ENCODE data around the gene FGF23. TPM values are rescaled to one million over a fixed set of nuclear protein-coding genes. Genes with fewer than 3 reads are reported as not detected.

The FGF23 gene
- polyA plus RNA-seq, 3 donors, result not detected

DNA sequence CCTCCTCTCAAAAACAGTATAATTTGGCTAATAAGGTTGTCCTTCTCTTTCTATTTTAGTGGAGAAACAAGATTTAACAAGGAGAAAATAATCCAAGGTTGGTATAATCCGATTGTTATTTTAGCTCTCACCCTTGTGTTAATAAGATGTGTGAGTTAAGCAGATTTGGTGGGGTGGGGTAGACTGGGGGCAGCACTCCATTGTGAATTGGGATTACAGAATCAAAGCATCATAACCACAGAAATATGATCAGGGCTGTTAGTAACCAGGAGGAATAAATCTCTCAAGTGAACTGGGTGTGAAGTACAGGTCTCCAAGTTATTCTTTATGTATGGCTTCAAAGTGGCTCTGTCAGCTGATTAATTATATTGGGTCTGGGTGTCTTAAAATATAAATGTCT is 48.3 kb downstream of the FGF23 start:
- Histone ChIP-seq H3K27ac (ENCODE audit: low read depth in 1 of 2, low read length in 2 of 2) (no peak overlapping the region), H3K36me3 (replicated peaks in 1 of 2; ENCODE audit: control insufficient read depth in 1 of 2, insufficient read depth in 2 of 2, low read length in 2 of 2) (peaks cover 28 to 69% of the 10 kb centered on the region in 2 donors), H3K79me2 (ENCODE audit: insufficient read depth, low read length) (peaks cover 51% of the 10 kb centered on the region), H4K20me1 (ENCODE audit: insufficient read depth, low read length) (peaks cover 84% of the 10 kb centered on the region), H3K4me1 (ENCODE audit: control insufficient read depth in 1 of 2, insufficient read depth in 2 of 2, low read length in 2 of 2) (no peaks in the 10 kb centered on the region), H3K4me3 (replicated peaks in 1 of 3; ENCODE audit: low read depth in 2 of 3, low read length in 3 of 3) (no peak overlapping the region), H3K4me2 (replicated peaks; ENCODE audit: extremely low read depth, low read length, poor library complexity, severe bottlenecking) (no peak overlapping the region), H3K9ac (ENCODE audit: insufficient read depth, low read length, poor library complexity, severe bottlenecking) (no peak overlapping the region), H3K9me3 (replicated peaks in 1 of 2; ENCODE audit: control insufficient read depth in 1 of 2, insufficient read depth in 1 of 2, low read length in 2 of 2) (no peaks in the 10 kb centered on the region), H3K27me3 (ENCODE audit: control insufficient read depth in 2 of 2, insufficient read depth in 2 of 2, low read length in 2 of 2) (no peaks in the 10 kb centered on the region), H2AFZ (ENCODE audit: insufficient read depth, low read depth, low read length, poor library complexity, severe bottlenecking) (no peak overlapping the region)
- Mint-ChIP-seq H3K9me3 (peaks cover 0 to 1% (median 0%) of the 10 kb centered on the region in 7 donors), H3K27me3 (ENCODE audit: low read depth in 3 of 3) (no peaks in the 10 kb centered on the region), H3K4me1 (peaks cover 3% of the 10 kb centered on the region), H3K36me3 (peaks cover 56 to 77% of the 10 kb centered on the region in 2 donors), H3K27ac (no peak overlapping the region), H3K4me3 (no peak overlapping the region)
- TF ChIP-seq, protein P1, sequence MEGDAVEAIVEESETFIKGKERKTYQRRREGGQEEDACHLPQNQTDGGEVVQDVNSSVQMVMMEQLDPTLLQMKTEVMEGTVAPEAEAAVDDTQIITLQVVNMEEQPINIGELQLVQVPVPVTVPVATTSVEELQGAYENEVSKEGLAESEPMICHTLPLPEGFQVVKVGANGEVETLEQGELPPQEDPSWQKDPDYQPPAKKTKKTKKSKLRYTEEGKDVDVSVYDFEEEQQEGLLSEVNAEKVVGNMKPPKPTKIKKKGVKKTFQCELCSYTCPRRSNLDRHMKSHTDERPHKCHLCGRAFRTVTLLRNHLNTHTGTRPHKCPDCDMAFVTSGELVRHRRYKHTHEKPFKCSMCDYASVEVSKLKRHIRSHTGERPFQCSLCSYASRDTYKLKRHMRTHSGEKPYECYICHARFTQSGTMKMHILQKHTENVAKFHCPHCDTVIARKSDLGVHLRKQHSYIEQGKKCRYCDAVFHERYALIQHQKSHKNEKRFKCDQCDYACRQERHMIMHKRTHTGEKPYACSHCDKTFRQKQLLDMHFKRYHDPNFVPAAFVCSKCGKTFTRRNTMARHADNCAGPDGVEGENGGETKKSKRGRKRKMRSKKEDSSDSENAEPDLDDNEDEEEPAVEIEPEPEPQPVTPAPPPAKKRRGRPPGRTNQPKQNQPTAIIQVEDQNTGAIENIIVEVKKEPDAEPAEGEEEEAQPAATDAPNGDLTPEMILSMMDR (IDR thresholded peaks at IDR 0.05), result no peak
- intact Hi-C loops (cut with micrococcal nuclease), result no loop called here
- WGBS (ENCODE audit: insufficient coverage), result no CpG with 5 or more reads among the region's 1 CpG
- no peak for DNase-seq

- Mint-ChIP-seq H3K4me3 (no peak overlapping the region), H3K36me3 (peaks cover 49 to 66% of the 10 kb centered on the region in 2 donors), H3K9me3 (peaks cover 0 to 1% (median 0%) of the 10 kb centered on the region in 7 donors), H3K4me1 (peaks cover 3% of the 10 kb centered on the region), H3K27me3 (ENCODE audit: low read depth in 3 of 3) (no peaks in the 10 kb centered on the region), H3K27ac (no peak overlapping the region)
- intact Hi-C loops (cut with micrococcal nuclease), result no loop called here
- Histone ChIP-seq H3K36me3 (replicated peaks in 1 of 2; ENCODE audit: control insufficient read depth in 1 of 2, insufficient read depth in 2 of 2, low read length in 2 of 2) (peaks cover 20 to 59% of the 10 kb centered on the region in 2 donors), H4K20me1 (ENCODE audit: insufficient read depth, low read length) (peaks cover 83% of the 10 kb centered on the region), H3K79me2 (ENCODE audit: insufficient read depth, low read length) (peaks cover 61% of the 10 kb centered on the region), H3K4me3 (replicated peaks in 1 of 3; ENCODE audit: low read depth in 2 of 3, low read length in 3 of 3) (no peak overlapping the region), H3K9ac (ENCODE audit: insufficient read depth, low read length, poor library complexity, severe bottlenecking) (no peak overlapping the region), H2AFZ (ENCODE audit: insufficient read depth, low read depth, low read length, poor library complexity, severe bottlenecking) (no peak overlapping the region), H3K4me1 (ENCODE audit: control insufficient read depth in 1 of 2, insufficient read depth in 2 of 2, low read length in 2 of 2) (no peaks in the 10 kb centered on the region), H3K9me3 (replicated peaks in 1 of 2; ENCODE audit: control insufficient read depth in 1 of 2, insufficient read depth in 1 of 2, low read length in 2 of 2) (no peaks in the 10 kb centered on the region), H3K4me2 (replicated peaks; ENCODE audit: extremely low read depth, low read length, poor library complexity, severe bottlenecking) (no peak overlapping the region), H3K27ac (ENCODE audit: low read depth in 1 of 2, low read length in 2 of 2) (no peak overlapping the region), H3K27me3 (ENCODE audit: control insufficient read depth in 2 of 2, insufficient read depth in 2 of 2, low read length in 2 of 2) (no peaks in the 10 kb centered on the region)
- WGBS (ENCODE audit: insufficient coverage), result no CpG with 5 or more reads among the region's 3 CpGs
- TF ChIP-seq, protein P1 (IDR thresholded peaks at IDR 0.05), result no peak
- DNase-seq, result no peak
These were observed 49.3 kb downstream of the FGF23 start for GRCh38 chr12:4330203-4330602.
